Panc1 (cell line): ENCODE measurements around the gene EHD1. TPM values are rescaled to one million over a fixed set of nuclear protein-coding genes. Genes with fewer than 3 reads are reported as not detected.
A peak's percentile ranks its signal among the peaks of the same experiment; 100 is the strongest.

Source experiments
- ATAC-seq: fragments of 200-7000 bp; cut with Tn5 transposase; 2 replicates; pipeline ENCODE4 v1.9.1; 2020; ENCODE audit warnings: mild to moderate bottlenecking, moderate library complexity
- BruUV-seq: library from RNA; stranded (reverse); fragments of 400-500 nt; replicated peaks from 2 replicates; lab custom pipeline; 2021; lab: Mats Ljungman, UMichigan
- CTCF ChIA-PET: fragments of 300-600 bp; sonication (Branson Sonifier 250); formaldehyde crosslinking; loops from one replicate; lab custom pipeline; 2022; ENCODE audit warnings: antibody characterized with exemption; lab: Charles Lee
- POLR2A ChIA-PET: fragments of 300-600 bp; sonication (Branson Sonifier 250); formaldehyde crosslinking; loops from one replicate; lab custom pipeline; 2022; ENCODE audit warnings: antibody characterized with exemption; lab: Charles Lee
- DNase-seq: peaks from one replicate; pipeline ENCODE4 v3.0.0-alpha.2; 2010; ENCODE audit warnings: low read depth, low spot score
- H3K27ac ChIP-seq: 2 replicates; pipeline ENCODE4 v1.5.1; 2011; ENCODE audit warnings: mild to moderate bottlenecking, low read length, inconsistent platforms
- H3K27me3 ChIP-seq: fragments of 200-500 bp; sonication (Bioruptor generic); 2 replicates; pipeline ENCODE4 v1.6.0; 2014; ENCODE audit warnings: low read length, inconsistent platforms; ENCODE audit not compliant: control insufficient read depth, insufficient read depth
- H3K36me3 ChIP-seq: fragments of 200-500 bp; sonication (Bioruptor generic); 2 replicates; pipeline ENCODE4 v1.5.1; 2014; ENCODE audit warnings: inconsistent platforms, mild to moderate bottlenecking, low read length, moderate library complexity; ENCODE audit not compliant: control insufficient read depth, insufficient read depth
- H3K4me1 ChIP-seq: 2 replicates; pipeline ENCODE4 v1.5.1; 2011; ENCODE audit warnings: inconsistent platforms, mild to moderate bottlenecking, low read length, moderate library complexity; ENCODE audit not compliant: control insufficient read depth, insufficient read depth
- H3K4me3 ChIP-seq, 2 experiments: 2 replicates each; pipeline ENCODE4 v1.5.1; 2011 to 2012; ENCODE audit warnings: low read depth in 2 of 2, low read length in 2 of 2, mild to moderate bottlenecking in 2 of 2, inconsistent platforms in 1 of 2, moderate library complexity in 1 of 2
- H3K9me3 ChIP-seq: fragments of 200-500 bp; sonication (Bioruptor generic); 2 replicates; pipeline ENCODE4 v1.5.1; 2014; ENCODE audit warnings: low read depth, mild to moderate bottlenecking, inconsistent platforms, low read length, moderate library complexity; ENCODE audit not compliant: control insufficient read depth, insufficient read depth
- CTCF ChIP-seq: fragments of 450-650 bp; IDR thresholded peaks from 2 replicates; pipeline ENCODE4 v1.5.1; 2017; ENCODE audit warnings: mild to moderate bottlenecking
- POLR2AphosphoS5 ChIP-seq: IDR thresholded peaks from 2 replicates; pipeline ENCODE4 v1.6.1; 2012; ENCODE audit warnings: mild to moderate bottlenecking, low read depth, low read length, moderate library complexity
- REST ChIP-seq, 2 experiments: IDR thresholded peaks; 2 replicates each; pipeline ENCODE4 v1.6.1; 2011 to 2012; ENCODE audit warnings: low read depth in 2 of 2, control low read depth in 1 of 2, low read length in 1 of 2, mild to moderate bottlenecking in 1 of 2, moderate library complexity in 1 of 2; ENCODE audit not compliant: insufficient read depth in 1 of 2
- SIN3A ChIP-seq: IDR thresholded peaks from 2 replicates; pipeline ENCODE4 v1.6.1; 2012; ENCODE audit warnings: low read depth, mild to moderate bottlenecking, low read length, moderate library complexity, borderline replicate concordance; ENCODE audit not compliant: insufficient read depth
- TCF7L2 ChIP-seq: IDR thresholded peaks from 2 replicates; pipeline ENCODE4 v1.6.1; 2011; ENCODE audit warnings: mild to moderate bottlenecking, low read depth, low read length, inconsistent platforms
- in situ Hi-C: cut with HindIII; loops from 2 replicates; pipeline ENCODE4 v1.10.0; 2016; ENCODE audit warnings: low sequenced_read_pairs, low pct_unique_long_range_greater_than_20kb
- intact Hi-C: fragments of 100-400 bp; cut with micrococcal nuclease; formaldehyde crosslinking; loops from one replicate; pipeline ENCODE4 v1.10.0; 2022; ENCODE audit not compliant: unreplicated experiment
- total RNA-seq: library from RNA; stranded (reverse); gene quantifications from one replicate; pipeline ENCODE4 v1.2.1, GENCODE V29; 2021; ENCODE audit not compliant: unreplicated experiment

EHD1 gene
- total RNA-seq, 1 experiment from 2014 or later = 186 TPM

- peak overlapping the region; percentile 60 for H3K27ac ChIP-seq
- intact Hi-C loops (no loop called here), in situ Hi-C loops (no loop called here)
- BruUV-seq = no TSS peak
- H3K27me3 ChIP-seq = no peaks in the 10 kb centered on the region
- H3K4me1 ChIP-seq = peaks cover 70% of the 10 kb centered on the region
- ATAC-seq = no peak
- peaks cover 9% of the 10 kb centered on the region for H3K36me3 ChIP-seq
- no peak for DNase-seq
- TF ChIP-seq POLR2AphosphoS5 (no peak), CTCF (no peak), TCF7L2 (no peak), REST (IDR thresholded peaks at IDR 0.05; ENCODE audit: insufficient read depth in 1 of 2, low read depth in 2 of 2, low read length in 1 of 2) (no peak), SIN3A (no peak)
- no peaks in the 10 kb centered on the region for H3K9me3 ChIP-seq
- POLR2A ChIA-PET = interaction anchor here (0.6 kb wide), 1 partner anchor 152 kb away, joined by 3 read pairs; no protein-coding TSS in a partner anchor
- CTCF ChIA-PET = interaction anchor here (0.6 kb wide), 1 partner anchor 455 kb away, joined by 3 read pairs; no protein-coding TSS in a partner anchor
- no peak overlapping the region for H3K4me3 ChIP-seq
These were observed 5.5 kb downstream of the EHD1 start for GRCh38 chr11:64872790-64873488.

GRCh38 chr11:64871492-64871891 lies 6.9 kb downstream of the EHD1 start:
- no TSS peak for BruUV-seq
- Histone ChIP-seq H3K27me3 (no peaks in the 10 kb centered on the region), H3K36me3 (peaks cover 9% of the 10 kb centered on the region), H3K4me1 (peaks cover 79% of the 10 kb centered on the region), H3K4me3 (no peak overlapping the region), H3K27ac (peak overlapping the region; percentile 83), H3K9me3 (no peaks in the 10 kb centered on the region)
- CTCF ChIA-PET = no interaction called here
- POLR2A ChIA-PET = no interaction called here
- intact Hi-C loops (no loop called here), in situ Hi-C loops (no loop called here)
- no peak for TF ChIP-seq POLR2AphosphoS5
- DNase-seq (no peak), ATAC-seq (no peak)

- Histone ChIP-seq H3K4me3 (peak overlapping the region in 1 of 2 experiments; percentile 31; a peak in 2 of 4 replicates), H3K4me1 (peaks cover 81% of the 10 kb centered on the region), H3K27ac (peak overlapping the region; percentile 83), H3K9me3 (no peaks in the 10 kb centered on the region), H3K36me3 (peaks cover 9% of the 10 kb centered on the region), H3K27me3 (no peaks in the 10 kb centered on the region)
- TF ChIP-seq REST (IDR thresholded peaks at IDR 0.05; ENCODE audit: insufficient read depth in 1 of 2, low read depth in 2 of 2, low read length in 1 of 2) (no peak), CTCF (no peak)
- CTCF ChIA-PET = interaction anchor here (0.9 kb wide), 1 partner anchor 92 kb away, joined by 3 read pairs; the partner anchor contains the start of gene SF1
- no peak for DNase-seq
- POLR2A ChIA-PET = no interaction called here
- in situ Hi-C loops (no loop called here), intact Hi-C loops (no loop called here)
- no peak for ATAC-seq
- BruUV-seq = no TSS peak
These were observed 7.4 kb downstream of the EHD1 start for GRCh38 chr11:64870893-64871466.
